GM12878 (cell line): ENCODE measurements around the gene RAB25. TPM values are rescaled to one million over a fixed set of nuclear protein-coding genes. Genes with fewer than 3 reads are reported as not detected.

Experiments used
- ATAC-seq: fragments of 200-7000 bp; cut with Tn5 transposase; 3 replicates; pipeline ENCODE4 v1.9.1; 2020; ENCODE audit warnings: mild to moderate bottlenecking, moderate library complexity
- BruUV-seq: library from RNA; stranded (reverse); fragments of 400-500 nt; replicated peaks from 2 replicates; lab custom pipeline; 2021; lab: Mats Ljungman, UMichigan
- CTCF ChIA-PET: fragments of 300-600 bp; sonication (Branson Sonifier 250); formaldehyde crosslinking; extraction: SDS; loops from one replicate; lab custom pipeline; 2021; ENCODE audit warnings: inconsistent platforms; lab: Yijun Ruan, JAX
- POLR2A ChIA-PET: fragments of 350-600 bp; formaldehyde crosslinking; extraction: SDS; loops from one replicate; lab custom pipeline; 2021; ENCODE audit warnings: inconsistent platforms; lab: Charles Lee
- RAD21 ChIA-PET: fragments of 300-600 bp; sonication (Branson Sonifier 250); formaldehyde crosslinking; loops from one replicate; lab custom pipeline; 2023; ENCODE audit warnings: antibody characterized with exemption; ENCODE audit not compliant: unreplicated experiment; lab: Charles Lee
- SMC1A ChIA-PET: fragments of 300-600 bp; sonication (Branson Sonifier 250); formaldehyde crosslinking; loops from one replicate; lab custom pipeline; 2023; ENCODE audit not compliant: unreplicated experiment, uncharacterized antibody; lab: Charles Lee
- DNase-seq: peaks from one replicate; pipeline ENCODE4 v3.0.0-alpha.2; 2011; ENCODE audit warnings: low read depth, low spot score
- FAIRE-seq: peaks from 3 replicates; lab custom pipeline; 2011; peaks lifted over from hg19 to GRCh38; lab: Jason Lieb, UNC
- H2AFZ ChIP-seq: 2 replicates; pipeline ENCODE4 v1.6.0; 2011; ENCODE audit warnings: low read depth, low read length, control low read depth; ENCODE audit not compliant: control insufficient read depth
- H3K27ac ChIP-seq: 2 replicates; pipeline ENCODE4 v1.5.1; 2011; ENCODE audit warnings: control low read depth; ENCODE audit not compliant: control insufficient read depth, insufficient read depth
- H3K27me3 ChIP-seq, 2 experiments: replicated peaks in 1 of 2; 2 replicates each; pipeline versions ENCODE4 v1.6.0 to v1.6.1; 2011; ENCODE audit warnings: low read length in 1 of 2; ENCODE audit not compliant: control insufficient read depth in 2 of 2, insufficient read depth in 2 of 2
- H3K36me3 ChIP-seq, 2 experiments: 2 replicates each; pipeline ENCODE4 v1.5.1; 2011; ENCODE audit warnings: low read length in 1 of 2; ENCODE audit not compliant: control insufficient read depth in 2 of 2, insufficient read depth in 2 of 2
- H3K4me1 ChIP-seq: 2 replicates; pipeline ENCODE4 v1.6.1; 2011; ENCODE audit warnings: mild to moderate bottlenecking, low read length, moderate library complexity, mixed read lengths; ENCODE audit not compliant: control insufficient read depth, insufficient read depth
- H3K4me2 ChIP-seq: 2 replicates; pipeline ENCODE4 v1.6.0; 2011; ENCODE audit warnings: control low read depth; ENCODE audit not compliant: control insufficient read depth, insufficient read depth
- H3K4me3 ChIP-seq: fragments of 200-600 bp; sonication (generic); 2 replicates; pipeline ENCODE4 v1.5.1; 2016
- H3K79me2 ChIP-seq: 2 replicates; pipeline ENCODE4 v1.6.0; 2011; ENCODE audit warnings: low read length; ENCODE audit not compliant: control insufficient read depth, insufficient read depth
- H3K9ac ChIP-seq: 2 replicates; pipeline ENCODE4 v1.8.0; 2011; ENCODE audit warnings: low read length, control low read depth, mixed read lengths; ENCODE audit not compliant: control insufficient read depth, insufficient read depth
- H3K9me3 ChIP-seq: replicated peaks from 3 replicates; pipeline ENCODE4 v1.5.1; 2011; ENCODE audit warnings: mild to moderate bottlenecking, low read length; ENCODE audit not compliant: control insufficient read depth, insufficient read depth
- H4K20me1 ChIP-seq: 2 replicates; pipeline ENCODE4 v1.6.0; 2011; ENCODE audit not compliant: control insufficient read depth, insufficient read depth
- EZH2 ChIP-seq: IDR thresholded peaks from 2 replicates; pipeline ENCODE4 v1.6.1; 2012; ENCODE audit warnings: low read depth, mild to moderate bottlenecking, control low read depth, inconsistent platforms, low read length, borderline replicate concordance; ENCODE audit not compliant: control insufficient read depth
- GABPA ChIP-seq: IDR thresholded peaks from 2 replicates; pipeline ENCODE4 v1.6.1; 2014; ENCODE audit warnings: antibody characterized with exemption, low read depth, mild to moderate bottlenecking, inconsistent platforms
- MTA3 ChIP-seq: IDR thresholded peaks from 2 replicates; pipeline ENCODE4 v1.6.1; 2012; ENCODE audit warnings: low read length, inconsistent platforms, borderline replicate concordance
- NFXL1 ChIP-seq: fragments of 450-650 bp; IDR thresholded peaks from 2 replicates; pipeline ENCODE4 v1.6.1; 2017; ENCODE audit warnings: antibody characterized with exemption, mild to moderate bottlenecking, borderline replicate concordance
- NR2C2 ChIP-seq: IDR thresholded peaks from 2 replicates; pipeline ENCODE4 v1.6.1; 2011; ENCODE audit warnings: borderline replicate concordance, low read depth; ENCODE audit not compliant: control insufficient read depth, insufficient read length
- NRF1 ChIP-seq: conservative IDR thresholded peaks from 2 replicates; pipeline ENCODE4 v1.6.1; 2011; ENCODE audit warnings: mild to moderate bottlenecking, low read depth, low read length, improper control_type of control experiment
- RAD51 ChIP-seq: fragments of 450-650 bp; IDR thresholded peaks from 2 replicates; pipeline ENCODE4 v1.6.1; 2016; ENCODE audit warnings: moderate library complexity, mild to moderate bottlenecking, inconsistent platforms
- SMC3 ChIP-seq: IDR thresholded peaks from 2 replicates; pipeline ENCODE4 v1.6.1; 2011; ENCODE audit warnings: low read length, improper control_type of control experiment, borderline replicate concordance
- TAF1 ChIP-seq: IDR thresholded peaks from 2 replicates; pipeline ENCODE4 v1.6.1; 2011; ENCODE audit warnings: mild to moderate bottlenecking, low read depth, low read length, borderline replicate concordance
- WRNIP1 ChIP-seq: IDR thresholded peaks from 2 replicates; pipeline ENCODE4 v1.6.1; 2011; ENCODE audit warnings: low read depth, low read length, improper control_type of control experiment, borderline replicate concordance
- ZZZ3 ChIP-seq: IDR thresholded peaks from 2 replicates; pipeline ENCODE4 v1.6.1; 2011; ENCODE audit warnings: low read depth; ENCODE audit not compliant: control insufficient read depth, insufficient read length
- WGBS: methylation state at CpG from one replicate; pipeline ENCODE4 v1.1.6; 2016; ENCODE audit warnings: low lambda C conversion rate; ENCODE audit not compliant: insufficient replicate concordance, insufficient coverage; ENCODE audit errors: missing lambda C conversion rate; 5-methylcytosine and 5-hydroxymethylcytosine counted together
- in situ Hi-C: fragments of 300-500 bp; cut with MboI; formaldehyde crosslinking; loops from 9 replicates; pipeline ENCODE4 v1.14.3; 2018; ENCODE audit warnings: mixed read lengths
- intact Hi-C: fragments of 100-400 bp; cut with micrococcal nuclease; formaldehyde crosslinking; loops from one replicate; pipeline ENCODE4 v1.14.2; 2022; ENCODE audit not compliant: unreplicated experiment
- polyA plus RNA-seq, 11 experiments: library from polyadenylated mRNA; depleted of rRNA in 4 of 11; unstranded in 6 of 11; stranded (reverse) in 5 of 11; fragments of >200 nt; fragmentation: Nextera tagmentation in 4 of 11; fragmentation: Illumina TruSeq in 1 of 11; extraction: Ambion mirVana in 4 of 11; extraction: Trizol in 1 of 11; gene quantifications; 1 replicate in 1 of 11; 2 replicates in 10 of 11; pipeline versions ENCODE4 v1.2.1 to v1.2.3, GENCODE V29; 2011 to 2016; ENCODE audit warnings: inconsistent platforms in 2 of 11, missing spikeins in 2 of 11, low read depth in 1 of 11
- total RNA-seq, 4 experiments: library from RNA; depleted of rRNA in 3 of 4; stranded (reverse); fragments of >200 nt in 3 of 4; fragmentation: Illumina TruSeq in 1 of 4; extraction: Trizol in 1 of 4; gene quantifications; 2 replicates each; pipeline versions ENCODE4 v1.2.1 to v1.2.3, GENCODE V29; 2013 to 2021
- TF ChIP-seq, protein P1 (sequence below): fragments of 450-650 bp; IDR thresholded peaks from 2 replicates; pipeline ENCODE4 v1.6.1; 2017; ENCODE audit warnings: antibody characterized with exemption, mild to moderate bottlenecking, moderate library complexity
- TF ChIP-seq, protein P2 (sequence below): fragments of 450-650 bp; IDR thresholded peaks from 2 replicates; pipeline ENCODE4 v1.6.1; 2017; ENCODE audit warnings: mild to moderate bottlenecking, moderate library complexity

The RAB25 gene
- total and polyA plus RNA-seq, 10 of the 15 experiments (the other 5 are each of a cell fraction or from before 2014, with no cell fraction given), result 0.16 to 0.36 (median 0.22) TPM; not detected in 7

DNA sequence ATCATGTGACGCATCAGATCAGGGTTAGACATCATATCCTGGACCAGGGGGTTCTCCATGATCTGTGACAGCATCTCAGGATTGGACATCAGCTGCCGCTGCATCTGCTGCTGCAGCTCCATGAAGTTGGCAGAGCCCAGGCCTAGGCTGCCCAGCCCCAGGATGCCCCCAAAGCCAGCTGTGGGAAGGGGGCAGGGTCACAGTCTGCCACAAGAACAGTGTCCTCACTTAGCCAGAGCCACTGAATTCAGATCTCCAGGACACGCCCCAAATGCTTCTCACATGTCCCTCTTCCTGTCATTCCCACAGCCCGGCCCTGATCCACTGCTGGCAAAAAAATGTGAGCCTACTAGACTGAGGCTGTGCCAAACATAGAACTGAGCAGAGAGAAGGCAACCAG is 10.6 kb upstream of the RAB25 start:
- Histone ChIP-seq H3K4me3 (no peak overlapping the region), H2AFZ (no peak overlapping the region), H3K27me3 (no peaks in the 10 kb centered on the region), H3K36me3 (peaks cover 0 to 2% of the 10 kb centered on the region in 2 experiments; a peak in 3 of 4 replicates), H3K9me3 (no peaks in the 10 kb centered on the region), H3K4me2 (no peak overlapping the region), H3K4me1 (no peaks in the 10 kb centered on the region; the same call in 1 of the 2 replicates), H3K9ac (no peak overlapping the region), H3K79me2 (peaks cover 16% of the 10 kb centered on the region), H4K20me1 (no peaks in the 10 kb centered on the region), H3K27ac (no peak overlapping the region)
- FAIRE-seq (no peak), ATAC-seq (no peak), DNase-seq (no peak)
- in situ Hi-C loops, result no loop called here
- ChIA-PET SMC1A (interaction anchor here (1.1 kb wide), 1 partner anchor 26 kb away, joined by 3 read pairs; no protein-coding TSS in a partner anchor), RAD21 (no interaction called here), CTCF (no interaction called here), POLR2A (interaction anchor here (0.6 to 2.1 kb wide), 3 partner anchors 9 to 678 kb away, joined by 3 to 4 read pairs (median 3); no protein-coding TSS in a partner anchor)
- TF ChIP-seq NFXL1 (no peak), GABPA (no peak), WRNIP1 (no peak), TAF1 (no peak), MTA3 (no peak), RAD51 (no peak), NRF1 (no peak), NR2C2 (no peak), ZZZ3 (no peak), EZH2 (no peak), SMC3 (no peak)
- TF ChIP-seq, protein P1, sequence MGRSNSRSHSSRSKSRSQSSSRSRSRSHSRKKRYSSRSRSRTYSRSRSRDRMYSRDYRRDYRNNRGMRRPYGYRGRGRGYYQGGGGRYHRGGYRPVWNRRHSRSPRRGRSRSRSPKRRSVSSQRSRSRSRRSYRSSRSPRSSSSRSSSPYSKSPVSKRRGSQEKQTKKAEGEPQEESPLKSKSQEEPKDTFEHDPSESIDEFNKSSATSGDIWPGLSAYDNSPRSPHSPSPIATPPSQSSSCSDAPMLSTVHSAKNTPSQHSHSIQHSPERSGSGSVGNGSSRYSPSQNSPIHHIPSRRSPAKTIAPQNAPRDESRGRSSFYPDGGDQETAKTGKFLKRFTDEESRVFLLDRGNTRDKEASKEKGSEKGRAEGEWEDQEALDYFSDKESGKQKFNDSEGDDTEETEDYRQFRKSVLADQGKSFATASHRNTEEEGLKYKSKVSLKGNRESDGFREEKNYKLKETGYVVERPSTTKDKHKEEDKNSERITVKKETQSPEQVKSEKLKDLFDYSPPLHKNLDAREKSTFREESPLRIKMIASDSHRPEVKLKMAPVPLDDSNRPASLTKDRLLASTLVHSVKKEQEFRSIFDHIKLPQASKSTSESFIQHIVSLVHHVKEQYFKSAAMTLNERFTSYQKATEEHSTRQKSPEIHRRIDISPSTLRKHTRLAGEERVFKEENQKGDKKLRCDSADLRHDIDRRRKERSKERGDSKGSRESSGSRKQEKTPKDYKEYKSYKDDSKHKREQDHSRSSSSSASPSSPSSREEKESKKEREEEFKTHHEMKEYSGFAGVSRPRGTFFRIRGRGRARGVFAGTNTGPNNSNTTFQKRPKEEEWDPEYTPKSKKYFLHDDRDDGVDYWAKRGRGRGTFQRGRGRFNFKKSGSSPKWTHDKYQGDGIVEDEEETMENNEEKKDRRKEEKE, result no peak
- TF ChIP-seq, protein P2, sequence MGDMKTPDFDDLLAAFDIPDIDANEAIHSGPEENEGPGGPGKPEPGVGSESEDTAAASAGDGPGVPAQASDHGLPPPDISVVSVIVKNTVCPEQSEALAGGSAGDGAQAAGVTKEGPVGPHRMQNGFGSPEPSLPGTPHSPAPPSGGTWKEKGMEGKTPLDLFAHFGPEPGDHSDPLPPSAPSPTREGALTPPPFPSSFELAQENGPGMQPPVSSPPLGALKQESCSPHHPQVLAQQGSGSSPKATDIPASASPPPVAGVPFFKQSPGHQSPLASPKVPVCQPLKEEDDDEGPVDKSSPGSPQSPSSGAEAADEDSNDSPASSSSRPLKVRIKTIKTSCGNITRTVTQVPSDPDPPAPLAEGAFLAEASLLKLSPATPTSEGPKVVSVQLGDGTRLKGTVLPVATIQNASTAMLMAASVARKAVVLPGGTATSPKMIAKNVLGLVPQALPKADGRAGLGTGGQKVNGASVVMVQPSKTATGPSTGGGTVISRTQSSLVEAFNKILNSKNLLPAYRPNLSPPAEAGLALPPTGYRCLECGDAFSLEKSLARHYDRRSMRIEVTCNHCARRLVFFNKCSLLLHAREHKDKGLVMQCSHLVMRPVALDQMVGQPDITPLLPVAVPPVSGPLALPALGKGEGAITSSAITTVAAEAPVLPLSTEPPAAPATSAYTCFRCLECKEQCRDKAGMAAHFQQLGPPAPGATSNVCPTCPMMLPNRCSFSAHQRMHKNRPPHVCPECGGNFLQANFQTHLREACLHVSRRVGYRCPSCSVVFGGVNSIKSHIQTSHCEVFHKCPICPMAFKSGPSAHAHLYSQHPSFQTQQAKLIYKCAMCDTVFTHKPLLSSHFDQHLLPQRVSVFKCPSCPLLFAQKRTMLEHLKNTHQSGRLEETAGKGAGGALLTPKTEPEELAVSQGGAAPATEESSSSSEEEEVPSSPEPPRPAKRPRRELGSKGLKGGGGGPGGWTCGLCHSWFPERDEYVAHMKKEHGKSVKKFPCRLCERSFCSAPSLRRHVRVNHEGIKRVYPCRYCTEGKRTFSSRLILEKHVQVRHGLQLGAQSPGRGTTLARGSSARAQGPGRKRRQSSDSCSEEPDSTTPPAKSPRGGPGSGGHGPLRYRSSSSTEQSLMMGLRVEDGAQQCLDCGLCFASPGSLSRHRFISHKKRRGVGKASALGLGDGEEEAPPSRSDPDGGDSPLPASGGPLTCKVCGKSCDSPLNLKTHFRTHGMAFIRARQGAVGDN, result no peak
- WGBS, result 95% methylated on average over 4 of the region's 4 CpGs
- intact Hi-C loops, result loop anchor here (5.0 to 10.0 kb wide), 2 partner anchors 73 to 196 kb away; partner anchors contain the start of genes ARHGEF2, GON4L and SYT11
- BruUV-seq, result no TSS peak
